ENCODE measurements around the gene RAB3A.
A peak's percentile ranks its signal among the peaks of the same experiment; 100 is the strongest.

RAB3A gene

GRCh38 chr19:18196511-18196845 lies 7.4 kb downstream of the RAB3A start:
- DNase-seq, result no peak

GRCh38 chr19:18194554-18195238 lies 9.1 kb downstream of the RAB3A start:
- DNase-seq, result peak in 1 of 2 experiments; percentile 15

DNA sequence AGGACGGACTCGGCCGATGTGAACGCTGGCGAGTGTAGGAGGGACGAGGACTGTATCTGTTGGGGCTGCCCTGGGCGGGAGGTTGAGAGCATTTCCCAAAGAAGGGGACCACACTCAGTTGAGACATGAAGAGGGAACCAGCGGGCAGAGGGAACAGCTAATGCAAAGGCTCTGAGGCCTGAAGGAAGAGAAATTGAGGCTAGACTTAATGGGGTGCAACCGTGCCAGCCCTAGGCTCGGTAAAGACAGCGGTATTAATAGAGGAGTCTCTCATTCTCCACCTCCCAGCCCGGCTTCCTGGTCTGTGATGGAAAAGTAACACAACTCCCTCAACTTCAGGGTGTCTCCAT lies 9.7 kb downstream of the RAB3A start:
- DNase-seq, result no peak

GRCh38 chr19:18193388-18194180 lies 10.3 kb downstream of the RAB3A start:
- no peak for DNase-seq

GRCh38 chr19:18192673-18193387 lies 11.0 kb downstream of the RAB3A start, which contains the start of gene MPV17L2:
Gene MPV17L2 (plus strand): TSS chr19:18193218. CDS start chr19:18193282, 64 bp downstream.
- DNase-seq, result peak; percentile 100

GRCh38 chr19:18191640-18192062 lies 12.2 kb downstream of the RAB3A start:
- DNase-seq, result no peak

DNA sequence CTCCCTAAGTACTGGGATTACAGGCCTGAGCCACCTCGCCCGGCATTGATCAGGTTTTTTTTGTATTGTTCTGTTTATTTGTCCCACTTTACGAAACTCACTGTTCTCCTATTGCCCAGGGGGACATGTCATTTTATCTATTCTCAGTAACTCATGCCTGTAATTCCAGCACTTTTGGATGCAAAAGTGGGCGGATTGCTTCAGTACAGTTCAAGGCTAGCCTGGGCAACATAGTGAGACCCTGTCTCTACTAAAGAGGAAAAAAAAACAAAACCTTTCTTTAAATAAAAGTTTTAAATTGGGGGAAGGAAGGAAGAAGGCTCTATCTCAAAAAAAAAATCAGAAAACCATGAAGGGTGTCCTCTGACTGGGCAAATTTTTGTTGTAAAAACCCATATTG lies 13.6 kb downstream of the RAB3A start:
- no peak for DNase-seq

GRCh38 chr19:18185538-18185937 lies 18.3 kb downstream of the RAB3A start:
- DNase-seq, result no peak

GRCh38 chr19:18183529-18183928 lies 20.3 kb downstream of the RAB3A start:
- DNase-seq, result no peak

GRCh38 chr19:18179957-18180356 lies 23.9 kb downstream of the RAB3A start:
- DNase-seq, result no peak

GRCh38 chr19:18176367-18177310 lies 27.2 kb downstream of the RAB3A start:
- DNase-seq, result no peak

DNA sequence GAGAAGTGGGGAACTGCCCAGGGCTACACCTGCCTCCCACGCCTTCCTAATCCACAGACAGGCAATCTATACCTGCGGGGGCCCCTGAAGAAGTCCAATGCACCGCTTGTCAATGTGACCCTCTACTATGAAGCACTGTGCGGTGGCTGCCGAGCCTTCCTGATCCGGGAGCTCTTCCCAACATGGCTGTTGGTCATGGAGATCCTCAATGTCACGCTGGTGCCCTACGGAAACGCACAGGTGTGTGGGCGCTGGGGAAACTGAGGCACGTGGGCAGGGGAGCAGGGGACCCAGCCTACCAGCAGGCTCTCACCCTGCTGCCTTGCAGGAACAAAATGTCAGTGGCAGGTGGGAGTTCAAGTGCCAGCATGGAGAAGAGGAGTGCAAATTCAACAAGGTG lies 28.9 kb downstream of the RAB3A start:
- DNase-seq, result no peak

- peak in 1 of 2 experiments; percentile 53 for DNase-seq
Observed at GRCh38 chr19:18173572-18174288, 30.1 kb downstream of the RAB3A start, which contains the start of gene IFI30. Gene IFI30 (plus strand): TSS chr19:18173813. CDS start chr19:18173842, 29 bp downstream.

DNA sequence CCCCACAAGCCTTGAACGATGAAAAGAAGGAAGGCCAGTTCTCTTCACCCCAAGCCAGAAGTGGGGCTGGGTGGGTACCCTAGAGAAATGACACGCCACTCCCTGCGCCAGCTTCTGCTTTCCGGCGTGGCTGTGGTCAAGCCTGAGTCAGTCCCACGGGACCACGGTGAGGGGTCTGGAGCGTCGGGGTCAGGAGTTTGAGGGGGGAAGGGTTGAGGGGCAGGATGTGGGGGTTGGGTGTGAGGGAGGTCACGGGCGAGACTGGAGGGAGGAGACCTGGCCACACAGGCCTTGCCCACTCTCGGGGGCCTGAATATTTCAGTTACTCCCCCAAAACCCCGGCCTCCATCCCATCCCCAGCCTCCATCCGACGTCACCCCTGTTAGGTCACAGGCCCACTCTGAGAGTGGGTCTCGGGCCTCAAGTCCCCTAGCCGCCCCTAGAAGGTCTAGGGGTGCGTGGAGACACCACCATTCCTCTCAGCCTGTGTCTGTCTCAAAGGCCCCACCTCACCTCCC lies 30.7 kb downstream of the RAB3A start:
- DNase-seq, result no peak

DNA sequence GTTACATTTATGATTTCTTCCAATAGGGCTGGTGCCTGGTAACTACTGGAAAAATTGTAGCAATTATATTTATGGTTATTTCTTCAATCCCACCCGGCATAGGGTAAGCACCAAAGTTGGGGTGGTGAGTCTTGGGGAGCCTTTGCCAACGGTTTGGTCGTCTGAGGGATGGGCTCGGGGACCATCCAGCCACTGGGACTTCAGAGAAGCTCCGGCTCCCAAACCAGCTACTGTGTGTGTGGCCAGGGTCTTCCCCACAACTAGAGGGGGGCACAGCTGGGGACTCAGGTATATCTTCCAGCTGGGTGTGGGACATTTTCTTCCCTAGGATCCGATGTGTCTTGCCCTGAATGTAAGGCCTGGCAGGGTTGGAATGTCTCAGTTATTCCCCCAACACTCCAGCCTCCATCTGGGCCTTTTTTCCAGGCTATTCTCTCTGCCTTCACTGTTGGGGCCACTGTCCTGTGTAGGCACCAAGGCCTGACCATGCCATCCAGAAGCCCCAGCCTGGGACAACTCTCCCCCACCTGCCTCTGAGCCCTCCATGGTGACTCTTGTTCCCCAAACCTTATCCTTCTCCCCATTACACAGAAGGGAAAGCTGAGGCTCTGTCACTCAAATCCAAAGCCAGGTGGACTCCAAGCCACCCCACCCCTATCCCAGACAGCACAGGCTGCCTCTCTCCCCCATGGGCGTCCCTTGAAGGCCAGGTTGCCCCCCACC lies 31.4 kb downstream of the RAB3A start:
- DNase-seq, result no peak

- no peak for DNase-seq
Observed at GRCh38 chr19:18171605-18172327, 32.1 kb downstream of the RAB3A start.

DNA sequence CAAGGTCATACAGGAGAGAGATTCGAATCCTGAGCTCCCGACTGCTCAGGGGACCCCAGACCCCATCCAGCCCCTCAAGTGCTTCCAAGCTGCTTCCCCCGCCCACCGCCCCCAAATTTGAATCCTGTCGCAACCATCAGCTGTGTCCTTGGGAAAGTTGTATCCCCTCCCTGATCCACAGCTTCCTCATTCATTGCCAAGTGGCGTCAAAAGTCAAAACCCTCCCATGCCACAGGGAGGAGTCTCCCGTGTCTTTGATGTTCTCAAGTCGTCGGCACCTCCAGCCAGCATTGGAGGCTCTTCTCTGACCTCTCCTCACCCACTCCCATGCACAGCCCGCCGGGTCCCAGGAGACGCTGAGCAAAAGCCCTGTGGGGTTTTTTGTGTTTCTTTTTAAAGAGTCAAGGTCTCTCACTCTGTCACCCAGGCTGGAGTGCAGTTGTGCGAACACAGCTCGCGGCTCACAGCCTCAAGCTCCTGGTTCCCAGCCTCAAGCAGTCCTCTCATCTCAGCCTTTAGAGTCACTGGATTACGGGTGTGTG lies 33.1 kb downstream of the RAB3A start:
- DNase-seq, result no peak

GRCh38 chr19:18168673-18169381 lies 35.0 kb downstream of the RAB3A start:
- DNase-seq, result no peak

- DNase-seq, result peak in 1 of 2 experiments; percentile 37
Observed at GRCh38 chr19:18167975-18168645, 35.7 kb downstream of the RAB3A start.
